Measurements from ENCODE around the gene LINC01488. TPM values are rescaled to one million over a fixed set of nuclear protein-coding genes. Genes with fewer than 3 reads are reported as not detected.

LINC01488 gene
- polyA plus RNA-seq, 1 donor, result not detected

GRCh38 chr11:69530278-69531070 lies 49.0 kb downstream of the LINC01488 start:
- no peak for DNase-seq

- DNase-seq, result no peak
Observed at GRCh38 chr11:69531071-69531716, 49.7 kb downstream of the LINC01488 start.

- DNase-seq, result no peak
Observed at GRCh38 chr11:69531717-69532088, 50.2 kb downstream of the LINC01488 start.

GRCh38 chr11:69533296-69534165 lies 52.1 kb downstream of the LINC01488 start:
- DNase-seq, result no peak

- no peak for DNase-seq
Observed at GRCh38 chr11:69534166-69534530, 52.7 kb downstream of the LINC01488 start.

- DNase-seq, result no peak
Observed at GRCh38 chr11:69535908-69536307, 54.4 kb downstream of the LINC01488 start.

- no peak for DNase-seq
Observed at GRCh38 chr11:69536406-69536805, 54.9 kb downstream of the LINC01488 start.

GRCh38 chr11:69537126-69537525 lies 55.7 kb downstream of the LINC01488 start:
- no peak for DNase-seq

- DNase-seq, result no peak
Observed at GRCh38 chr11:69537855-69538640, 56.6 kb downstream of the LINC01488 start.

GRCh38 chr11:69538854-69539253 lies 57.4 kb downstream of the LINC01488 start:
- DNase-seq, result no peak

GRCh38 chr11:69539416-69540117 lies 58.1 kb downstream of the LINC01488 start:
- no peak for DNase-seq

- DNase-seq, result peak; percentile 27
Observed at GRCh38 chr11:69540118-69541000, 58.9 kb downstream of the LINC01488 start.

GRCh38 chr11:69541001-69541285 lies 59.5 kb downstream of the LINC01488 start:
- no peak for DNase-seq

- DNase-seq, result no peak
Observed at GRCh38 chr11:69541501-69542313, 60.2 kb downstream of the LINC01488 start.

- DNase-seq, result no peak
Observed at GRCh38 chr11:69542314-69543168, 61.1 kb downstream of the LINC01488 start.

Measured in left kidney (tissue), 2 donors.